HepG2 (cell line): ENCODE data around the gene PSMB11. TPM values are rescaled to one million over a fixed set of nuclear protein-coding genes. Genes with fewer than 3 reads are reported as not detected.

ENCODE experiments used
- DR1 ChIP-seq: sonication (generic); formaldehyde crosslinking; IDR thresholded peaks from 2 replicates; pipeline ENCODE4 v1.8.0; 2021; ENCODE audit warnings: mild to moderate bottlenecking, missing genetic modification reagents, inconsistent platforms
- HMGXB4 ChIP-seq, 2 experiments: sonication (generic) in 1 of 2; formaldehyde crosslinking in 1 of 2; IDR thresholded peaks; 2 replicates each; pipeline versions ENCODE4 v1.4.0 to v1.6.1; 2018 to 2020; ENCODE audit warnings: missing genetic modification reagents in 2 of 2, borderline replicate concordance in 1 of 2, low read depth in 1 of 2, mild to moderate bottlenecking in 1 of 2, missing biosample characterization in 1 of 2
- HNRNPL ChIP-seq: fragments of 200-400 bp; formaldehyde crosslinking; IDR thresholded peaks from 2 replicates; pipeline ENCODE4 v1.6.1; 2017; ENCODE audit warnings: mild to moderate bottlenecking, low read depth, low read length
- HOXA5 ChIP-seq: sonication (generic); formaldehyde crosslinking; IDR thresholded peaks from 2 replicates; pipeline ENCODE4 v1.4.0; 2020; ENCODE audit warnings: missing genetic modification reagents
- MYC ChIP-seq: sonication (generic); formaldehyde crosslinking; IDR thresholded peaks from 2 replicates; pipeline ENCODE4 v1.9.0; 2021; ENCODE audit warnings: missing genetic modification reagents, borderline replicate concordance
- NFKBIZ ChIP-seq: IDR thresholded peaks from 2 replicates; pipeline ENCODE4 v1.6.1; 2018; ENCODE audit warnings: missing genetic modification reagents, missing compliant biosample characterization
- POGZ ChIP-seq: sonication (generic); formaldehyde crosslinking; IDR thresholded peaks from 2 replicates; pipeline ENCODE4 v1.4.0; 2020; ENCODE audit warnings: mild to moderate bottlenecking, missing genetic modification reagents
- TAF15 ChIP-seq: fragments of 200-400 bp; formaldehyde crosslinking; IDR thresholded peaks from one replicate; pipeline ENCODE4 v1.6.1; 2018; ENCODE audit warnings: mild to moderate bottlenecking, low read depth, low read length; ENCODE audit not compliant: poor library complexity, severe bottlenecking
- TRIM24 ChIP-seq: sonication (generic); formaldehyde crosslinking; IDR thresholded peaks from 2 replicates; pipeline ENCODE4 v1.8.0; 2022; ENCODE audit warnings: mild to moderate bottlenecking, missing genetic modification reagents
- ZBTB1 ChIP-seq: sonication (generic); formaldehyde crosslinking; IDR thresholded peaks from 2 replicates; pipeline ENCODE4 v1.4.0; 2020; ENCODE audit warnings: missing genetic modification reagents, borderline replicate concordance
- ZFP62 ChIP-seq: sonication (generic); formaldehyde crosslinking; IDR thresholded peaks from 2 replicates; pipeline ENCODE4 v1.4.0; 2020; ENCODE audit warnings: missing genetic modification reagents
- ZFP90 ChIP-seq: sonication (generic); formaldehyde crosslinking; IDR thresholded peaks from 2 replicates; pipeline ENCODE4 v1.8.0; 2022; ENCODE audit warnings: missing genetic modification reagents, mild to moderate bottlenecking, inconsistent platforms, borderline replicate concordance
- ZNF567 ChIP-seq: sonication (generic); formaldehyde crosslinking; IDR thresholded peaks from 2 replicates; pipeline ENCODE4 v1.8.1; 2023; ENCODE audit warnings: mild to moderate bottlenecking, missing genetic modification reagents, borderline replicate concordance
- ZNF691 ChIP-seq: sonication (generic); formaldehyde crosslinking; IDR thresholded peaks from 2 replicates; pipeline ENCODE4 v1.4.0; 2020; ENCODE audit warnings: missing genetic modification reagents, low read depth, mild to moderate bottlenecking, borderline replicate concordance
- polyA plus RNA-seq, 8 experiments: library from polyadenylated mRNA; depleted of rRNA in 3 of 8; stranded (reverse) in 7 of 8; unstranded in 1 of 8; fragments of >200 nt; fragmentation: Illumina TruSeq in 4 of 8; extraction: Trizol in 4 of 8; gene quantifications; 2 replicates each; pipeline versions ENCODE4 v1.2.1 to v1.2.3, GENCODE V29; 2011 to 2016; ENCODE audit warnings: low read depth in 4 of 8, missing spikeins in 1 of 8, mixed read lengths in 1 of 8; ENCODE audit not compliant: insufficient read depth in 1 of 8
- total RNA-seq, 5 experiments: library from RNA; depleted of rRNA; stranded (reverse); fragments of >200 nt; fragmentation: Illumina TruSeq; extraction: Trizol; gene quantifications; 2 replicates each; pipeline ENCODE4 v1.2.3, GENCODE V29; 2016; ENCODE audit warnings: low read depth in 1 of 5
- TF ChIP-seq, protein P1 (sequence below): sonication (generic); formaldehyde crosslinking; IDR thresholded peaks from 2 replicates; pipeline ENCODE4 v1.9.0; 2022; ENCODE audit warnings: low read depth, missing genetic modification reagents
- TF ChIP-seq, protein P2 (sequence below): sonication (generic); formaldehyde crosslinking; IDR thresholded peaks from 2 replicates; pipeline ENCODE4 v1.8.0; 2022; ENCODE audit warnings: mild to moderate bottlenecking, missing genetic modification reagents
- TF ChIP-seq, protein P3 (sequence below): sonication (generic); formaldehyde crosslinking; conservative IDR thresholded peaks from 2 replicates; pipeline ENCODE4 v1.8.0; 2022; ENCODE audit warnings: mild to moderate bottlenecking, moderate library complexity, missing genetic modification reagents

PSMB11 gene
- total and polyA plus RNA-seq, 2 of the 13 experiments (the other 11 are each of a cell fraction or from before 2014, with no cell fraction given) = not detected

DNA sequence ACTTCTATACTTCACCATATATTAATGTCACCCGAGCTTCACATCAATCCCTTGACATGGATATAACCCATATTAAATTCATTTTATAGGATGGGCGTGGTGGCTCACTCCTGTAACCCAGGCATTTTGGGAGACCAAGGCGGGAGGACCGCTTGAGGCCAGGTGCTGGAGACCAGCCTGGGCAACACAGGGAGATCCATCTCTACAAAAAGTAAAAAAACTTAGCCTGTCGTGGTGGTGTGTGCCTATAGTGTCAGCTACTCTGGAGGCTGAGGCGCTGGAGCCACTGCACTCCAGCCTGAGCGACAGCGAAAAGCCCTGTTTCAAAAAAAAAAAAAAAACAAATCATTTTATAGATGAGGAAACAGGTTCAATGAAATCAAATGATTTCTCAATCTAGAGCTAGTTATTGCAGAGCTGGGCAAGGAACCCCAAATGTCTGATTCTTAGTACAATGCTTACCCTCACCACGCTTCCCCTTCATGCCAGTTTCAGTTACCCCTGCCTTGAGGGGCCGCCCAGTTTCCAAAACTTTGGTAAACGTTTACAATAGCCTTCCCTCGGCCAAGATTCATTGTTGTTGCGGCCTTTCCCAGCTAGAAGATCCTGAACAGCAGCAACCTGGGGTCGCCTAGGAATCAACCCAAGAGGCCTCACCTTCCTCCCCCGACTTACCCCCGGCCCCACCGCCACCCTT is 8.1 kb upstream of the PSMB11 start (continued):
- TF ChIP-seq, protein P1, sequence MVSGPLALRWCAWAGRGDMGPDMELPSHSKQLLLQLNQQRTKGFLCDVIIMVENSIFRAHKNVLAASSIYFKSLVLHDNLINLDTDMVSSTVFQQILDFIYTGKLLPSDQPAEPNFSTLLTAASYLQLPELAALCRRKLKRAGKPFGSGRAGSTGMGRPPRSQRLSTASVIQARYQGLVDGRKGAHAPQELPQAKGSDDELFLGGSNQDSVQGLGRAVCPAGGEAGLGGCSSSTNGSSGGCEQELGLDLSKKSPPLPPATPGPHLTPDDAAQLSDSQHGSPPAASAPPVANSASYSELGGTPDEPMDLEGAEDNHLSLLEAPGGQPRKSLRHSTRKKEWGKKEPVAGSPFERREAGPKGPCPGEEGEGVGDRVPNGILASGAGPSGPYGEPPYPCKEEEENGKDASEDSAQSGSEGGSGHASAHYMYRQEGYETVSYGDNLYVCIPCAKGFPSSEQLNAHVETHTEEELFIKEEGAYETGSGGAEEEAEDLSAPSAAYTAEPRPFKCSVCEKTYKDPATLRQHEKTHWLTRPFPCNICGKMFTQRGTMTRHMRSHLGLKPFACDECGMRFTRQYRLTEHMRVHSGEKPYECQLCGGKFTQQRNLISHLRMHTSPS (CRISPR knock-in tag) = 0 out of 2 replicates have a peak, but pooled peaks have one; percentile 25
- TF ChIP-seq ZFP90 (CRISPR knock-in tag) = no peak
- TF ChIP-seq TAF15 = no peak
- no peak for TF ChIP-seq NFKBIZ (CRISPR knock-in tag)
- TF ChIP-seq ZNF691 (CRISPR knock-in tag) = no peak
- TF ChIP-seq, protein P2, sequence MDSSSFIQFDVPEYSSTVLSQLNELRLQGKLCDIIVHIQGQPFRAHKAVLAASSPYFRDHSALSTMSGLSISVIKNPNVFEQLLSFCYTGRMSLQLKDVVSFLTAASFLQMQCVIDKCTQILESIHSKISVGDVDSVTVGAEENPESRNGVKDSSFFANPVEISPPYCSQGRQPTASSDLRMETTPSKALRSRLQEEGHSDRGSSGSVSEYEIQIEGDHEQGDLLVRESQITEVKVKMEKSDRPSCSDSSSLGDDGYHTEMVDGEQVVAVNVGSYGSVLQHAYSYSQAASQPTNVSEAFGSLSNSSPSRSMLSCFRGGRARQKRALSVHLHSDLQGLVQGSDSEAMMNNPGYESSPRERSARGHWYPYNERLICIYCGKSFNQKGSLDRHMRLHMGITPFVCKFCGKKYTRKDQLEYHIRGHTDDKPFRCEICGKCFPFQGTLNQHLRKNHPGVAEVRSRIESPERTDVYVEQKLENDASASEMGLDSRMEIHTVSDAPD (CRISPR knock-in tag) = no peak
- no peak for TF ChIP-seq ZBTB1 (CRISPR knock-in tag)
- 0 out of 2 replicates have a peak, but pooled peaks have one; percentile 39 for TF ChIP-seq ZNF567
- no peak for TF ChIP-seq HOXA5
- no peak for TF ChIP-seq TRIM24
- TF ChIP-seq HNRNPL = no peak
- no peak for TF ChIP-seq MYC (CRISPR knock-in tag)
- no peak for TF ChIP-seq POGZ
- TF ChIP-seq DR1 (CRISPR knock-in tag) = no peak
- no peak for TF ChIP-seq HMGXB4 (CRISPR knock-in tag; IDR thresholded peaks at IDR 0.05; ENCODE audit: borderline replicate concordance in 1 of 2, low read depth in 1 of 2)
- TF ChIP-seq ZFP62 = no peak
- TF ChIP-seq, protein P3, sequence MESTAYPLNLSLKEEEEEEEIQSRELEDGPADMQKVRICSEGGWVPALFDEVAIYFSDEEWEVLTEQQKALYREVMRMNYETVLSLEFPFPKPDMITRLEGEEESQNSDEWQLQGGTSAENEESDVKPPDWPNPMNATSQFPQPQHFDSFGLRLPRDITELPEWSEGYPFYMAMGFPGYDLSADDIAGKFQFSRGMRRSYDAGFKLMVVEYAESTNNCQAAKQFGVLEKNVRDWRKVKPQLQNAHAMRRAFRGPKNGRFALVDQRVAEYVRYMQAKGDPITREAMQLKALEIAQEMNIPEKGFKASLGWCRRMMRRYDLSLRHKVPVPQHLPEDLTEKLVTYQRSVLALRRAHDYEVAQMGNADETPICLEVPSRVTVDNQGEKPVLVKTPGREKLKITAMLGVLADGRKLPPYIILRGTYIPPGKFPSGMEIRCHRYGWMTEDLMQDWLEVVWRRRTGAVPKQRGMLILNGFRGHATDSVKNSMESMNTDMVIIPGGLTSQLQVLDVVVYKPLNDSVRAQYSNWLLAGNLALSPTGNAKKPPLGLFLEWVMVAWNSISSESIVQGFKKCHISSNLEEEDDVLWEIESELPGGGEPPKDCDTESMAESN (CRISPR knock-in tag) = no peak
